ENCODE measurements around the gene ZCCHC17.

The ZCCHC17 gene

GRCh38 chr1:31308036-31308435, 11.2 kb downstream of the ZCCHC17 start:
- no peak overlapping the region for H3K27ac ChIP-seq
- no peak overlapping the region for H3K4me3 ChIP-seq (ENCODE audit: low read depth in 1 of 2, low read length in 1 of 2)
- H3K36me3 ChIP-seq: peaks cover 32% of the 10 kb centered on the region
- TF ChIP-seq, protein P1, sequence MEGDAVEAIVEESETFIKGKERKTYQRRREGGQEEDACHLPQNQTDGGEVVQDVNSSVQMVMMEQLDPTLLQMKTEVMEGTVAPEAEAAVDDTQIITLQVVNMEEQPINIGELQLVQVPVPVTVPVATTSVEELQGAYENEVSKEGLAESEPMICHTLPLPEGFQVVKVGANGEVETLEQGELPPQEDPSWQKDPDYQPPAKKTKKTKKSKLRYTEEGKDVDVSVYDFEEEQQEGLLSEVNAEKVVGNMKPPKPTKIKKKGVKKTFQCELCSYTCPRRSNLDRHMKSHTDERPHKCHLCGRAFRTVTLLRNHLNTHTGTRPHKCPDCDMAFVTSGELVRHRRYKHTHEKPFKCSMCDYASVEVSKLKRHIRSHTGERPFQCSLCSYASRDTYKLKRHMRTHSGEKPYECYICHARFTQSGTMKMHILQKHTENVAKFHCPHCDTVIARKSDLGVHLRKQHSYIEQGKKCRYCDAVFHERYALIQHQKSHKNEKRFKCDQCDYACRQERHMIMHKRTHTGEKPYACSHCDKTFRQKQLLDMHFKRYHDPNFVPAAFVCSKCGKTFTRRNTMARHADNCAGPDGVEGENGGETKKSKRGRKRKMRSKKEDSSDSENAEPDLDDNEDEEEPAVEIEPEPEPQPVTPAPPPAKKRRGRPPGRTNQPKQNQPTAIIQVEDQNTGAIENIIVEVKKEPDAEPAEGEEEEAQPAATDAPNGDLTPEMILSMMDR (IDR thresholded peaks at IDR 0.05): no peak
- no peaks in the 10 kb centered on the region for H3K9me3 ChIP-seq
- H3K27me3 ChIP-seq: no peaks in the 10 kb centered on the region
- no peaks in the 10 kb centered on the region for H3K4me1 ChIP-seq (ENCODE audit: control insufficient read depth in 1 of 2, insufficient read depth in 1 of 2, low read depth in 1 of 2, low read length in 1 of 2)

GRCh38 chr1:31310198-31310597, 13.4 kb downstream of the ZCCHC17 start:
- Histone ChIP-seq H3K9me3 (no peaks in the 10 kb centered on the region), H3K27ac (no peak overlapping the region), H3K4me1 (ENCODE audit: control insufficient read depth in 1 of 2, insufficient read depth in 1 of 2, low read depth in 1 of 2, low read length in 1 of 2) (no peaks in the 10 kb centered on the region), H3K4me3 (ENCODE audit: low read depth in 1 of 2, low read length in 1 of 2) (no peak overlapping the region), H3K27me3 (no peaks in the 10 kb centered on the region), H3K36me3 (peaks cover 52% of the 10 kb centered on the region)
- TF ChIP-seq, protein P1 (IDR thresholded peaks at IDR 0.05): no peak

DNA sequence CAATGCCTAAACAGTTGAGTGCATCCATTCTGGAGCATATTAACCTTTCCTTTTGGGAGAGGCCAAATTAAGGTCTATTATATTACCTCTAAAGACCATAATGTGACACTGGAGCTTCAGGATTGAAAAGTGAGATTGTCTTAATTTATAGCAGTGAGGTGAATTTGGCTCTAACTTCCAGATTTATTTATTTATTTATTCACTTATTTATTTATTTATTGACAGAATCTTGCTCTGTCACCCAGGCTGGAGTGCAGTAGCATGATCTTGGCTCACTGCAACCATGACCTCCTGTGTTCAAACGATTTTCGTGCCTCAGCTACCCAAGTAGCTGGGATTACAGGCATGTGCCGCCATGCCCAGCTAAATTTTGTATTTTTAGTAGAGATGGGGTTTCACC, 19.1 kb downstream of the ZCCHC17 start:
- H3K36me3 ChIP-seq: peaks cover 90% of the 10 kb centered on the region
- TF ChIP-seq, protein P1 (IDR thresholded peaks at IDR 0.05): no peak

GRCh38 chr1:31318146-31318545, 21.3 kb downstream of the ZCCHC17 start:
- TF ChIP-seq, protein P1 (IDR thresholded peaks at IDR 0.05): no peak
- Histone ChIP-seq H3K9me3 (no peaks in the 10 kb centered on the region), H3K36me3 (peaks cover 68% of the 10 kb centered on the region), H3K4me3 (ENCODE audit: low read depth in 1 of 2, low read length in 1 of 2) (no peak overlapping the region), H3K4me1 (ENCODE audit: control insufficient read depth in 1 of 2, insufficient read depth in 1 of 2, low read depth in 1 of 2, low read length in 1 of 2) (no peaks in the 10 kb centered on the region), H3K27ac (no peak overlapping the region), H3K27me3 (no peaks in the 10 kb centered on the region)

More for the DNA sequence above, 19.1 kb downstream of the ZCCHC17 start:
- Histone ChIP-seq H3K27me3 (no peaks in the 10 kb centered on the region), H3K27ac (no peak overlapping the region), H3K4me3 (ENCODE audit: low read depth in 1 of 2, low read length in 1 of 2) (no peak overlapping the region), H3K9me3 (no peaks in the 10 kb centered on the region), H3K4me1 (ENCODE audit: control insufficient read depth in 1 of 2, insufficient read depth in 1 of 2, low read depth in 1 of 2, low read length in 1 of 2) (no peaks in the 10 kb centered on the region)

GRCh38 chr1:31324093-31324492, 27.3 kb downstream of the ZCCHC17 start:
- peaks cover 31% of the 10 kb centered on the region for H3K36me3 ChIP-seq
- TF ChIP-seq, protein P1 (IDR thresholded peaks at IDR 0.05): no peak

DNA sequence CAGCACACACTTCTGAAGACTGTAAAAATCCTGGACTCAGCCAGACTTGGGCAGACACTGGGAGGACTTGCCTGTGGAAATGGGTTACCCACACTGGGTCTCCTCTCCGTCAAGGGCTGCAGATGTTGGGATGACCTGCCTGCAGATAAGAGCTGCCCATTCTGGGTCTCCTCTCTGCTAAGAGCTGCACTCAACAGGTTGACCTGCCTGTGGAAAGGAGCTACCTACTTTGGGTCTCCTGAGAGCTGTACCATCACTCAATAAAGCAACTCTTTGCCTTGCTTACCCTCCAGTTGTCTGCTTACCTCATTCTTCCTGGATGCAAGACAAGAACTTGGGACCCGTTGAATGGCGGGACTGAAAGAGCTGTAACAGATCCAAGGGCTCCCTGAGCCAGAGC, 28.2 kb downstream of the ZCCHC17 start:
- TF ChIP-seq, protein P1 (IDR thresholded peaks at IDR 0.05): no peak
- Histone ChIP-seq H3K36me3 (peaks cover 24% of the 10 kb centered on the region), H3K9me3 (no peaks in the 10 kb centered on the region), H3K27ac (no peak overlapping the region), H3K4me3 (ENCODE audit: low read depth in 1 of 2, low read length in 1 of 2) (no peak overlapping the region), H3K27me3 (no peaks in the 10 kb centered on the region), H3K4me1 (ENCODE audit: control insufficient read depth in 1 of 2, insufficient read depth in 1 of 2, low read depth in 1 of 2, low read length in 1 of 2) (no peaks in the 10 kb centered on the region)

More at GRCh38 chr1:31324093-31324492, 27.3 kb downstream of the ZCCHC17 start:
- Histone ChIP-seq H3K4me3 (ENCODE audit: low read depth in 1 of 2, low read length in 1 of 2) (no peak overlapping the region), H3K9me3 (no peaks in the 10 kb centered on the region), H3K27me3 (no peaks in the 10 kb centered on the region), H3K27ac (no peak overlapping the region), H3K4me1 (ENCODE audit: control insufficient read depth in 1 of 2, insufficient read depth in 1 of 2, low read depth in 1 of 2, low read length in 1 of 2) (no peaks in the 10 kb centered on the region)
